Measurements from ENCODE around the gene HAGHL. TPM values are rescaled to one million over a fixed set of nuclear protein-coding genes. Genes with fewer than 3 reads are reported as not detected.
A peak's percentile ranks its signal among the peaks of the same experiment; 100 is the strongest.

Gene HAGHL
- total and polyA plus RNA-seq, 2 experiments from 2014 or later = 21.6 to 35.3 TPM

DNA sequence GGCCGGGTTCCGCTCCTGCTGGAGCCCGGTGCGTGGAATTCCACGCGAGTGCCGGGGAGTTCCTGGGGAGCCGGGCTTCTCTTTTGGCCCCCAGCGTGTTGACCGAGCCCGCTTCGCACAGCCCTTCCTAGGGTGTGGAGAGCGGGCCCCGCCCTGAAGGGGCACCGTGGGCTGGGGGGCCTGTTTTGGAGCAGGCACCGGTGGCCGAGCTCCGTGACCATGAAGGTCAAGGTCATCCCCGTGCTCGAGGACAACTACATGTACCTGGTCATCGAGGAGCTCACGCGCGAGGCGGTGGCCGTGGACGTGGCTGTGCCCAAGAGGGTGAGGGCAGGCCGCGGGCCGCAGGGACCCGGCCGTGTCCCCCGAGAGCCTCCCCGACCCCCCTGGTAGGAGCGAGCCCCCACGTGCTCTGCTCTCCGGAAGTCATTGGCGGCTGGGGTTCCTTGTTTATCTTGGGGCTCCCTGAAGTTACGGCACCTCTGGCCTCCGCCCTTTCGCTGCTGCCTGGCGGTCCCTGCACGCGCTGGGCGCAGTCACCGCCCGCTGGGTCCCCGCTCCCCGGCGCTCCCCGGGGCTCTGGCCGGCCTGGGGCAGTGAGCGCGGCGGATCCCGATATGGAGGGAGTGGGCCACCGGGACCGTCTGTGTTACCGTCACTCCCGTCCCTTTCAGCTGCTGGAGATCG is 528 bp downstream of the HAGHL start:
- Histone ChIP-seq H2AFZ (no peak overlapping the region), H3K4me3 (peak overlapping the region; percentile 71)

More for the DNA sequence above, 528 bp downstream of the HAGHL start:
- Histone ChIP-seq H4K20me1 (replicated peaks; ENCODE audit: insufficient read depth) (no peaks in the 10 kb centered on the region), H3K4me2 (peak overlapping the region; percentile 86), H3K36me3 (ENCODE audit: insufficient read depth) (no peaks in the 10 kb centered on the region), H3K27ac (ENCODE audit: low read depth) (no peak overlapping the region), H3K79me2 (replicated peaks; ENCODE audit: insufficient read depth) (no peaks in the 10 kb centered on the region), H3K9me2 (ENCODE audit: insufficient read depth) (no peaks in the 10 kb centered on the region), H3K4me1 (ENCODE audit: insufficient read depth) (no peaks in the 10 kb centered on the region), H3F3A (replicated peaks; ENCODE audit: low read depth) (peaks cover 12% of the 10 kb centered on the region), H3K27me3 (ENCODE audit: insufficient read depth) (peaks cover 14% of the 10 kb centered on the region; the same call in 1 of the 2 replicates)
- no peak overlapping the region for H3K27ac Mint-ChIP-seq
- peak overlapping the region; percentile 55; the same call in 2 of the 3 replicates for H3K4me3 Mint-ChIP-seq
- peaks cover 18% of the 10 kb centered on the region for H3K27me3 Mint-ChIP-seq (ENCODE audit: insufficient read depth, low read depth, poor library complexity)
- H3K36me3 Mint-ChIP-seq (ENCODE audit: low read depth) = peaks cover 3% of the 10 kb centered on the region; the same call in 1 of the 3 replicates
- H3K4me1 Mint-ChIP-seq = no peaks in the 10 kb centered on the region
- H3K9me3 Mint-ChIP-seq = no peaks in the 10 kb centered on the region
- DNase-seq (ENCODE audit: low spot score) (peak; percentile 71), ATAC-seq (peak; percentile 7)
- TF ChIP-seq, protein P1, sequence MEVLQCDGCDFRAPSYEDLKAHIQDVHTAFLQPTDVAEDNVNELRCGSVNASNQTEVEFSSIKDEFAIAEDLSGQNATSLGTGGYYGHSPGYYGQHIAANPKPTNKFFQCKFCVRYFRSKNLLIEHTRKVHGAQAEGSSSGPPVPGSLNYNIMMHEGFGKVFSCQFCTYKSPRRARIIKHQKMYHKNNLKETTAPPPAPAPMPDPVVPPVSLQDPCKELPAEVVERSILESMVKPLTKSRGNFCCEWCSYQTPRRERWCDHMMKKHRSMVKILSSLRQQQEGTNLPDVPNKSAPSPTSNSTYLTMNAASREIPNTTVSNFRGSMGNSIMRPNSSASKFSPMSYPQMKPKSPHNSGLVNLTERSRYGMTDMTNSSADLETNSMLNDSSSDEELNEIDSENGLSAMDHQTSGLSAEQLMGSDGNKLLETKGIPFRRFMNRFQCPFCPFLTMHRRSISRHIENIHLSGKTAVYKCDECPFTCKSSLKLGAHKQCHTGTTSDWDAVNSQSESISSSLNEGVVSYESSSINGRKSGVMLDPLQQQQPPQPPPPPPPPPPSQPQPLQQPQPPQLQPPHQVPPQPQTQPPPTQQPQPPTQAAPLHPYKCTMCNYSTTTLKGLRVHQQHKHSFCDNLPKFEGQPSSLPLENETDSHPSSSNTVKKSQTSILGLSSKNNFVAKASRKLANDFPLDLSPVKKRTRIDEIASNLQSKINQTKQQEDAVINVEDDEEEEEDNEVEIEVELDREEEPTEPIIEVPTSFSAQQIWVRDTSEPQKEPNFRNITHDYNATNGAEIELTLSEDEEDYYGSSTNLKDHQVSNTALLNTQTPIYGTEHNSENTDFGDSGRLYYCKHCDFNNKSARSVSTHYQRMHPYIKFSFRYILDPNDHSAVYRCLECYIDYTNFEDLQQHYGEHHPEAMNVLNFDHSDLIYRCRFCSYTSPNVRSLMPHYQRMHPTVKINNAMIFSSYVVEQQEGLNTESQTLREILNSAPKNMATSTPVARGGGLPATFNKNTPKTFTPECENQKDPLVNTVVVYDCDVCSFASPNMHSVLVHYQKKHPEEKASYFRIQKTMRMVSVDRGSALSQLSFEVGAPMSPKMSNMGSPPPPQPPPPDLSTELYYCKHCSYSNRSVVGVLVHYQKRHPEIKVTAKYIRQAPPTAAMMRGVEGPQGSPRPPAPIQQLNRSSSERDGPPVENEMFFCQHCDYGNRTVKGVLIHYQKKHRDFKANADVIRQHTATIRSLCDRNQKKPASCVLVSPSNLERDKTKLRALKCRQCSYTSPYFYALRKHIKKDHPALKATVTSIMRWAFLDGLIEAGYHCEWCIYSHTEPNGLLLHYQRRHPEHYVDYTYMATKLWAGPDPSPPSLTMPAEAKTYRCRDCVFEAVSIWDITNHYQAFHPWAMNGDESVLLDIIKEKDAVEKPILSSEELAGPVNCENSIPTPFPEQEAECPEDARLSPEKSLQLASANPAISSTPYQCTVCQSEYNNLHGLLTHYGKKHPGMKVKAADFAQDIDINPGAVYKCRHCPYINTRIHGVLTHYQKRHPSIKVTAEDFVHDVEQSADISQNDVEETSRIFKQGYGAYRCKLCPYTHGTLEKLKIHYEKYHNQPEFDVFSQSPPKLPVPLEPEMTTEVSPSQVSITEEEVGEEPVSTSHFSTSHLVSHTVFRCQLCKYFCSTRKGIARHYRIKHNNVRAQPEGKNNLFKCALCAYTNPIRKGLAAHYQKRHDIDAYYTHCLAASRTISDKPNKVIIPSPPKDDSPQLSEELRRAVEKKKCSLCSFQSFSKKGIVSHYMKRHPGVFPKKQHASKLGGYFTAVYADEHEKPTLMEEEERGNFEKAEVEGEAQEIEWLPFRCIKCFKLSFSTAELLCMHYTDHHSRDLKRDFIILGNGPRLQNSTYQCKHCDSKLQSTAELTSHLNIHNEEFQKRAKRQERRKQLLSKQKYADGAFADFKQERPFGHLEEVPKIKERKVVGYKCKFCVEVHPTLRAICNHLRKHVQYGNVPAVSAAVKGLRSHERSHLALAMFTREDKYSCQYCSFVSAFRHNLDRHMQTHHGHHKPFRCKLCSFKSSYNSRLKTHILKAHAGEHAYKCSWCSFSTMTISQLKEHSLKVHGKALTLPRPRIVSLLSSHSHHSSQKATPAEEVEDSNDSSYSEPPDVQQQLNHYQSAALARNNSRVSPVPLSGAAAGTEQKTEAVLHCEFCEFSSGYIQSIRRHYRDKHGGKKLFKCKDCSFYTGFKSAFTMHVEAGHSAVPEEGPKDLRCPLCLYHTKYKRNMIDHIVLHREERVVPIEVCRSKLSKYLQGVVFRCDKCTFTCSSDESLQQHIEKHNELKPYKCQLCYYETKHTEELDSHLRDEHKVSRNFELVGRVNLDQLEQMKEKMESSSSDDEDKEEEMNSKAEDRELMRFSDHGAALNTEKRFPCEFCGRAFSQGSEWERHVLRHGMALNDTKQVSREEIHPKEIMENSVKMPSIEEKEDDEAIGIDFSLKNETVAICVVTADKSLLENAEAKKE (CRISPR knock-in tag; IDR thresholded peaks at IDR 0.05) = no peak
- no peak for TF ChIP-seq EZH2 (IDR thresholded peaks at IDR 0.05; ENCODE audit: low read depth, unreplicated experiment)
- no peak for TF ChIP-seq JUNB (IDR thresholded peaks at IDR 0.05; ENCODE audit: unreplicated experiment)
- TF ChIP-seq ZNF114 (CRISPR knock-in tag; IDR thresholded peaks at IDR 0.05) = no peak
- TF ChIP-seq, protein P2, sequence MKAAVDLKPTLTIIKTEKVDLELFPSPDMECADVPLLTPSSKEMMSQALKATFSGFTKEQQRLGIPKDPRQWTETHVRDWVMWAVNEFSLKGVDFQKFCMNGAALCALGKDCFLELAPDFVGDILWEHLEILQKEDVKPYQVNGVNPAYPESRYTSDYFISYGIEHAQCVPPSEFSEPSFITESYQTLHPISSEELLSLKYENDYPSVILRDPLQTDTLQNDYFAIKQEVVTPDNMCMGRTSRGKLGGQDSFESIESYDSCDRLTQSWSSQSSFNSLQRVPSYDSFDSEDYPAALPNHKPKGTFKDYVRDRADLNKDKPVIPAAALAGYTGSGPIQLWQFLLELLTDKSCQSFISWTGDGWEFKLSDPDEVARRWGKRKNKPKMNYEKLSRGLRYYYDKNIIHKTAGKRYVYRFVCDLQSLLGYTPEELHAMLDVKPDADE (IDR thresholded peaks at IDR 0.05) = no peak
- TF ChIP-seq, protein P3, sequence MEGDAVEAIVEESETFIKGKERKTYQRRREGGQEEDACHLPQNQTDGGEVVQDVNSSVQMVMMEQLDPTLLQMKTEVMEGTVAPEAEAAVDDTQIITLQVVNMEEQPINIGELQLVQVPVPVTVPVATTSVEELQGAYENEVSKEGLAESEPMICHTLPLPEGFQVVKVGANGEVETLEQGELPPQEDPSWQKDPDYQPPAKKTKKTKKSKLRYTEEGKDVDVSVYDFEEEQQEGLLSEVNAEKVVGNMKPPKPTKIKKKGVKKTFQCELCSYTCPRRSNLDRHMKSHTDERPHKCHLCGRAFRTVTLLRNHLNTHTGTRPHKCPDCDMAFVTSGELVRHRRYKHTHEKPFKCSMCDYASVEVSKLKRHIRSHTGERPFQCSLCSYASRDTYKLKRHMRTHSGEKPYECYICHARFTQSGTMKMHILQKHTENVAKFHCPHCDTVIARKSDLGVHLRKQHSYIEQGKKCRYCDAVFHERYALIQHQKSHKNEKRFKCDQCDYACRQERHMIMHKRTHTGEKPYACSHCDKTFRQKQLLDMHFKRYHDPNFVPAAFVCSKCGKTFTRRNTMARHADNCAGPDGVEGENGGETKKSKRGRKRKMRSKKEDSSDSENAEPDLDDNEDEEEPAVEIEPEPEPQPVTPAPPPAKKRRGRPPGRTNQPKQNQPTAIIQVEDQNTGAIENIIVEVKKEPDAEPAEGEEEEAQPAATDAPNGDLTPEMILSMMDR (conservative IDR thresholded peaks at IDR 0.05; ENCODE audit: low read depth in 2 of 2) = no peak
- no peak for TF ChIP-seq EZH2phosphoT487 (IDR thresholded peaks at IDR 0.05; ENCODE audit: unreplicated experiment)
- TF ChIP-seq CREB1 (CRISPR knock-in tag; IDR thresholded peaks at IDR 0.05; ENCODE audit: low read depth) = no peak
- no peak for TF ChIP-seq ZNF331 (CRISPR knock-in tag; IDR thresholded peaks at IDR 0.05; ENCODE audit: low read depth)
- no peak; the same call in 1 of the 2 replicates for TF ChIP-seq POLR2AphosphoS5 (IDR thresholded peaks at IDR 0.05; ENCODE audit: low read depth)
